ENCODE data around the gene SPOCK2. TPM values are rescaled to one million over a fixed set of nuclear protein-coding genes. Genes with fewer than 3 reads are reported as not detected.
"Not testable (repeated sequence)": the region's sequence is repeated elsewhere in the genome, so short reads cannot be mapped to it uniquely, and the experiment has no call there.

Gene SPOCK2
- total RNA-seq, 1 experiment from 2014 or later, result 0.53 TPM

GRCh38 chr10:72108004-72108370 lies 19.6 kb upstream of the SPOCK2 start:
- DNase-seq (ENCODE audit: low spot score), result not testable (repeated sequence)

GRCh38 chr10:72107325-72108003 lies 19.1 kb upstream of the SPOCK2 start:
- peak; percentile 58 for DNase-seq (ENCODE audit: low spot score)

GRCh38 chr10:72106896-72107295 lies 18.5 kb upstream of the SPOCK2 start:
- DNase-seq (ENCODE audit: low spot score), result no peak

GRCh38 chr10:72106154-72106849 lies 18.0 kb upstream of the SPOCK2 start:
- no peak for DNase-seq (ENCODE audit: low spot score)

GRCh38 chr10:72105710-72106109 lies 17.4 kb upstream of the SPOCK2 start:
- DNase-seq (ENCODE audit: low spot score), result no peak

- DNase-seq (ENCODE audit: low spot score), result no peak
These were observed 16.7 kb upstream of the SPOCK2 start for GRCh38 chr10:72105098-72105475.

- DNase-seq (ENCODE audit: low spot score), result no peak
These were observed 16.2 kb upstream of the SPOCK2 start for GRCh38 chr10:72104472-72105097.

- no peak for DNase-seq (ENCODE audit: low spot score)
These were observed 11.2 kb upstream of the SPOCK2 start for GRCh38 chr10:72099600-72099921.

GRCh38 chr10:72098836-72099599 lies 10.7 kb upstream of the SPOCK2 start:
- no peak for DNase-seq (ENCODE audit: low spot score)

GRCh38 chr10:72098301-72098835 lies 10.0 kb upstream of the SPOCK2 start:
- no peak for DNase-seq (ENCODE audit: low spot score)

- DNase-seq (ENCODE audit: low spot score), result peak; percentile 97
These were observed 9.3 kb upstream of the SPOCK2 start for GRCh38 chr10:72097448-72098300.

GRCh38 chr10:72096115-72097000 lies 8.0 kb upstream of the SPOCK2 start:
- peak; percentile 47 for DNase-seq (ENCODE audit: low spot score)

- no peak for DNase-seq (ENCODE audit: low spot score)
These were observed 6.8 kb upstream of the SPOCK2 start for GRCh38 chr10:72095195-72095594.

- no peak for DNase-seq (ENCODE audit: low spot score)
These were observed 6.2 kb upstream of the SPOCK2 start for GRCh38 chr10:72094574-72094973.

- no peak for DNase-seq (ENCODE audit: low spot score)
These were observed 5.1 kb upstream of the SPOCK2 start for GRCh38 chr10:72093450-72093849.

GRCh38 chr10:72092987-72093386 lies 4.6 kb upstream of the SPOCK2 start:
- DNase-seq (ENCODE audit: low spot score), result no peak

- no peak for DNase-seq (ENCODE audit: low spot score)
These were observed 4.0 kb upstream of the SPOCK2 start for GRCh38 chr10:72092171-72092924.

GRCh38 chr10:72090326-72090725 lies 2.0 kb upstream of the SPOCK2 start:
- DNase-seq (ENCODE audit: low spot score), result no peak

- no peak for DNase-seq (ENCODE audit: low spot score)
These were observed 1.3 kb upstream of the SPOCK2 start for GRCh38 chr10:72089618-72090017.

All from A172 (cell line).